ENCODE data around the gene MYBPH.
A peak's percentile ranks its signal among the peaks of the same experiment; 100 is the strongest.

The MYBPH gene

GRCh38 chr1:203147376-203147775 is 28.2 kb downstream of the MYBPH start:
- no peak for DNase-seq
- Histone ChIP-seq H3K79me1 (replicated peaks; ENCODE audit: low read length, poor library complexity, severe bottlenecking) (peaks cover 25% of the 10 kb centered on the region), H2BK5ac (ENCODE audit: low read depth, low read length, poor library complexity, severe bottlenecking) (no peak overlapping the region), H2BK12ac (ENCODE audit: low read length in 2 of 2) (no peak overlapping the region), H4K8ac (ENCODE audit: low read length) (no peak overlapping the region), H3K4me2 (ENCODE audit: low read length, poor library complexity, severe bottlenecking) (no peak overlapping the region), H3K14ac (ENCODE audit: low read length in 2 of 2) (no peak overlapping the region), H2AK5ac (ENCODE audit: low read length, severe bottlenecking) (peak overlapping the region; percentile 37), H2AFZ (ENCODE audit: low read depth, low read length) (no peak overlapping the region), H4K91ac (ENCODE audit: low read length) (no peak overlapping the region), H3K36me3 (ENCODE audit: control insufficient read depth in 1 of 2, insufficient read depth in 2 of 2, low read depth in 1 of 2, low read length in 2 of 2) (peaks cover 9 to 28% of the 10 kb centered on the region in 2 experiments), H3K27ac (ENCODE audit: low read length, poor library complexity, severe bottlenecking) (no peak overlapping the region), H3K4ac (ENCODE audit: low read depth in 1 of 2, low read length in 2 of 2) (no peak overlapping the region), H3K9me3 (ENCODE audit: control insufficient read depth, low read length) (no peaks in the 10 kb centered on the region), H2BK15ac (ENCODE audit: low read depth, poor library complexity, severe bottlenecking) (no peak overlapping the region), H3K4me1 (ENCODE audit: control insufficient read depth, insufficient read depth, low read depth, low read length) (peaks cover 57% of the 10 kb centered on the region), H3K27me3 (ENCODE audit: control insufficient read depth in 1 of 2, insufficient read depth in 1 of 2, low read length in 2 of 2) (no peaks in the 10 kb centered on the region), H2BK120ac (ENCODE audit: low read depth, low read length) (no peak overlapping the region), H3K9ac (ENCODE audit: low read length) (no peak overlapping the region), H3K4me3 (ENCODE audit: insufficient read depth in 1 of 2, low read depth in 1 of 2, low read length in 2 of 2) (no peak overlapping the region), H3K18ac (ENCODE audit: low read depth in 1 of 2, low read length in 2 of 2) (no peak overlapping the region), H3K23ac (ENCODE audit: low read length in 2 of 2) (no peak overlapping the region)
- WGBS = 96% methylated on average over 4 of the region's 5 CpGs

GRCh38 chr1:203146537-203146936 is 29.1 kb downstream of the MYBPH start:
- Histone ChIP-seq H3K36me3 (ENCODE audit: control insufficient read depth in 1 of 2, insufficient read depth in 2 of 2, low read depth in 1 of 2, low read length in 2 of 2) (peaks cover 16 to 33% of the 10 kb centered on the region in 2 experiments), H3K4ac (ENCODE audit: low read depth in 1 of 2, low read length in 2 of 2) (no peak overlapping the region), H3K27me3 (ENCODE audit: control insufficient read depth in 1 of 2, insufficient read depth in 1 of 2, low read length in 2 of 2) (no peaks in the 10 kb centered on the region), H2BK15ac (ENCODE audit: low read depth, poor library complexity, severe bottlenecking) (no peak overlapping the region), H3K4me2 (ENCODE audit: low read length, poor library complexity, severe bottlenecking) (no peak overlapping the region), H3K27ac (ENCODE audit: low read length, poor library complexity, severe bottlenecking) (no peak overlapping the region), H3K9ac (ENCODE audit: low read length) (no peak overlapping the region), H3K18ac (ENCODE audit: low read depth in 1 of 2, low read length in 2 of 2) (no peak overlapping the region), H3K9me3 (ENCODE audit: control insufficient read depth, low read length) (no peaks in the 10 kb centered on the region), H2BK5ac (ENCODE audit: low read depth, low read length, poor library complexity, severe bottlenecking) (no peak overlapping the region), H3K23ac (ENCODE audit: low read length in 2 of 2) (no peak overlapping the region), H3K4me3 (ENCODE audit: insufficient read depth in 1 of 2, low read depth in 1 of 2, low read length in 2 of 2) (no peak overlapping the region), H2AK5ac (ENCODE audit: low read length, severe bottlenecking) (peak overlapping the region; percentile 47), H2BK12ac (ENCODE audit: low read length in 2 of 2) (peak overlapping the region in 1 of 2 experiments; percentile 29), H3K79me1 (replicated peaks; ENCODE audit: low read length, poor library complexity, severe bottlenecking) (peaks cover 30% of the 10 kb centered on the region), H3K14ac (ENCODE audit: low read length in 2 of 2) (peak overlapping the region in 1 of 2 experiments; percentile 1), H2AFZ (ENCODE audit: low read depth, low read length) (no peak overlapping the region), H4K91ac (ENCODE audit: low read length) (no peak overlapping the region), H2BK120ac (ENCODE audit: low read depth, low read length) (no peak overlapping the region), H3K4me1 (ENCODE audit: control insufficient read depth, insufficient read depth, low read depth, low read length) (peaks cover 54% of the 10 kb centered on the region), H4K8ac (ENCODE audit: low read length) (no peak overlapping the region)
- WGBS = 93% methylated on average over 7 of the region's 7 CpGs
- DNase-seq = no peak

DNA sequence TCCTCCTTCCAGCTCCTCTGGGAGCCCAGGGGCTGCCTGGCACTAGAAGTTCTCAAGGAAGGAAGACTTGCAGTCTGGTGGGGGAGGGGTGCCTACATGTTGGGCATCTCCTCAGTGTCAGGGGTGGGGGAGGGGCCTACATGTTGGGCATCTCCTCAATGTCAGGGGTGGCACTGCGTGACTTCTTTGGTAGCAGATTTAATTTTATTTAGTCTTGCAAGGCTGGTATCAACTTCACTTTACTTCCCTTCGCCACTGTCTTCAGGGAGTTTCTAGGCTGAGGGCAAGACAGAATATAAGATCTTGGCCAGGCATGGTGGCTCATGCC is 29.6 kb downstream of the MYBPH start:
- WGBS = 100% methylated on average over 1 of the region's 2 CpGs
- no peaks in the 10 kb centered on the region for H3K27me3 ChIP-seq (ENCODE audit: control insufficient read depth in 1 of 2, insufficient read depth in 1 of 2, low read length in 2 of 2)
- peaks cover 52% of the 10 kb centered on the region for H3K4me1 ChIP-seq (ENCODE audit: control insufficient read depth, insufficient read depth, low read depth, low read length)
- no peak overlapping the region for H2AFZ ChIP-seq (ENCODE audit: low read depth, low read length)
- H3K18ac ChIP-seq (ENCODE audit: low read depth in 1 of 2, low read length in 2 of 2) = no peak overlapping the region
- H3K4me2 ChIP-seq (ENCODE audit: low read length, poor library complexity, severe bottlenecking) = no peak overlapping the region
- no peak overlapping the region for H3K9ac ChIP-seq (ENCODE audit: low read length)
- DNase-seq = no peak
- H2BK120ac ChIP-seq (ENCODE audit: low read depth, low read length) = no peak overlapping the region
- H3K79me1 ChIP-seq (replicated peaks; ENCODE audit: low read length, poor library complexity, severe bottlenecking) = peaks cover 33% of the 10 kb centered on the region
- H2BK15ac ChIP-seq (ENCODE audit: low read depth, poor library complexity, severe bottlenecking) = no peak overlapping the region
- H3K4ac ChIP-seq (ENCODE audit: low read depth in 1 of 2, low read length in 2 of 2) = no peak overlapping the region
- peak overlapping the region; percentile 52 for H4K91ac ChIP-seq (ENCODE audit: low read length)
- H3K23ac ChIP-seq (ENCODE audit: low read length in 2 of 2) = no peak overlapping the region
- no peak overlapping the region for H2BK5ac ChIP-seq (ENCODE audit: low read depth, low read length, poor library complexity, severe bottlenecking)
- peak overlapping the region; percentile 8 for H2AK5ac ChIP-seq (ENCODE audit: low read length, severe bottlenecking)
- peaks cover 16 to 36% of the 10 kb centered on the region in 2 experiments for H3K36me3 ChIP-seq (ENCODE audit: control insufficient read depth in 1 of 2, insufficient read depth in 2 of 2, low read depth in 1 of 2, low read length in 2 of 2)
- no peak overlapping the region for H3K14ac ChIP-seq (ENCODE audit: low read length in 2 of 2)
- no peak overlapping the region for H3K27ac ChIP-seq (ENCODE audit: low read length, poor library complexity, severe bottlenecking)
- H4K8ac ChIP-seq (ENCODE audit: low read length) = no peak overlapping the region
- no peak overlapping the region for H2BK12ac ChIP-seq (ENCODE audit: low read length in 2 of 2)
- H3K4me3 ChIP-seq (ENCODE audit: insufficient read depth in 1 of 2, low read depth in 1 of 2, low read length in 2 of 2) = no peak overlapping the region
- no peaks in the 10 kb centered on the region for H3K9me3 ChIP-seq (ENCODE audit: control insufficient read depth, low read length)

DNA sequence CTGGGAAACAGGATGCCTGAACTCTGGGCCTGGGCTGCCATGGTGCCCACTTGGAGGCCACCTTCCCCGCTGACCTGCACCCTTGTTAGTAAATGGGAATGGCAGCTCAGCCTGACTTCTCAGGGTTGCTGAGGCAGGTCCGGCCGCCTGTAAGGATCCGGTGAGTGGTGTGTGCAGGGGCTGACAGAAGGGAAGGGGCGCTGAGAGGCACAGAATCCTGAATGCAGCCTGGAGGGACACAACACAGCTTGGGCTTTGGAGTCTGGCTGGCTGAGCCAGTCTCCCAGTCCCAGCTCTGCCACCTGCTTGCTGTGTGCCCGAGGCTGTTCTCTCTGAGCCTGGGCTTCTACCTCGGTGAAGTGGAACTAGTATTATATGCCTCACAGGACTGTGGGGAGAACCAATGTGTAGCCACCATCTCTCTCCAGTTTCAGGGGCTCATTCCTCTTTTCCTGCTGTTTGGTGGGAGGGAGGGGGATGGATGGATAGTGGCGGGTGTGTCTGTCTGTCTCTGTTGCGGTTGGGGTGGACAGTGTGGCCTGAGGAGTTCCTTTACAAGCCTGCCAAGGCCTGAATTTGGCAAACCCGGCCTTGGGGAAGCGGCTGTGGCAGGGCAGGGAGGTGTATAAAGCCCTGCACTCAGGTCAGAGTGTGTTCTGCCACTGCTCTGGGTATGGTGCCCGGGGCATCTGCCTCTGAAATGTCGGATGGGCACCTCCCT is 30.1 kb downstream of the MYBPH start:
- no peak overlapping the region for H3K4me2 ChIP-seq (ENCODE audit: low read length, poor library complexity, severe bottlenecking)
- peak overlapping the region; percentile 52 for H2BK15ac ChIP-seq (ENCODE audit: low read depth, poor library complexity, severe bottlenecking)
- no peak overlapping the region for H3K27ac ChIP-seq (ENCODE audit: low read length, poor library complexity, severe bottlenecking)
- no peak overlapping the region for H3K18ac ChIP-seq (ENCODE audit: low read depth in 1 of 2, low read length in 2 of 2)
- H2AK5ac ChIP-seq (ENCODE audit: low read length, severe bottlenecking) = peak overlapping the region; percentile 8
- H3K9me3 ChIP-seq (ENCODE audit: control insufficient read depth, low read length) = no peaks in the 10 kb centered on the region
- no peak overlapping the region for H2BK12ac ChIP-seq (ENCODE audit: low read length in 2 of 2)
- H3K4me3 ChIP-seq (ENCODE audit: insufficient read depth in 1 of 2, low read depth in 1 of 2, low read length in 2 of 2) = no peak overlapping the region
- no peak overlapping the region for H4K8ac ChIP-seq (ENCODE audit: low read length)
- no peaks in the 10 kb centered on the region for H3K27me3 ChIP-seq (ENCODE audit: control insufficient read depth in 1 of 2, insufficient read depth in 1 of 2, low read length in 2 of 2)
- DNase-seq = no peak
- no peak overlapping the region for H3K4ac ChIP-seq (ENCODE audit: low read depth in 1 of 2, low read length in 2 of 2)
- H2AFZ ChIP-seq (ENCODE audit: low read depth, low read length) = no peak overlapping the region
- no peak overlapping the region for H3K23ac ChIP-seq (ENCODE audit: low read length in 2 of 2)
- H3K79me1 ChIP-seq (replicated peaks; ENCODE audit: low read length, poor library complexity, severe bottlenecking) = peaks cover 34% of the 10 kb centered on the region
- H3K14ac ChIP-seq (ENCODE audit: low read length in 2 of 2) = no peak overlapping the region
- H3K36me3 ChIP-seq (ENCODE audit: control insufficient read depth in 1 of 2, insufficient read depth in 2 of 2, low read depth in 1 of 2, low read length in 2 of 2) = peaks cover 16 to 41% of the 10 kb centered on the region in 2 experiments
- no peak overlapping the region for H2BK5ac ChIP-seq (ENCODE audit: low read depth, low read length, poor library complexity, severe bottlenecking)
- peak overlapping the region; percentile 52 for H4K91ac ChIP-seq (ENCODE audit: low read length)
- no peak overlapping the region for H2BK120ac ChIP-seq (ENCODE audit: low read depth, low read length)
- peaks cover 52% of the 10 kb centered on the region for H3K4me1 ChIP-seq (ENCODE audit: control insufficient read depth, insufficient read depth, low read depth, low read length)
- no peak overlapping the region for H3K9ac ChIP-seq (ENCODE audit: low read length)
- WGBS = 98% methylated on average over 12 of the region's 13 CpGs
